ENCODE results near the gene HSF2BP.
A peak's percentile ranks its signal among the peaks of the same experiment; 100 is the strongest.

HSF2BP gene

DNA sequence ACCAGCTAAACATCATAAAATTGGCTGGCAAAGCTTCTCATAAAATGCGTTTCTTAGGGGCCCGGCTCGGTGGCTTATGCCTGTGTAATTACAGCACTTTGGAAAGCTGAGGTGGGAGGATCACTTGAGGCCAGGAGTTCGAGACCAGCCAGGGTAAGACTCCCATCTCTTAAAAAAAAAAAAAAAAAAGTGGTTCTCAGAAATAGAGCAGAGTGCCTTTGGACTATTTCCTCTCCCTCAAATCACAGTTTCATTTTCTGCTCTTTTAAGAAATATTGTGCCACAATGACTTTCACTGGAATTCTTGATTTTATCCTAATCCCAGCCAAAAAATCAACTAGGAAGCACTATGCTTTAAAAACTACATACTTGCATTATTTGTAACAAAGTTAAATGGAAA is 13.3 kb downstream of the HSF2BP start:
- DNase-seq (ENCODE audit: low read depth in 1 of 2, low spot score in 1 of 2): no peak
- Histone ChIP-seq H3K27ac (replicated peaks) (no peak overlapping the region), H3K4me3 (replicated peaks; ENCODE audit: insufficient read depth, low read length) (no peak overlapping the region), H3K27me3 (ENCODE audit: insufficient read depth, poor library complexity, severe bottlenecking) (no peaks in the 10 kb centered on the region)
- TF ChIP-seq, protein P1, sequence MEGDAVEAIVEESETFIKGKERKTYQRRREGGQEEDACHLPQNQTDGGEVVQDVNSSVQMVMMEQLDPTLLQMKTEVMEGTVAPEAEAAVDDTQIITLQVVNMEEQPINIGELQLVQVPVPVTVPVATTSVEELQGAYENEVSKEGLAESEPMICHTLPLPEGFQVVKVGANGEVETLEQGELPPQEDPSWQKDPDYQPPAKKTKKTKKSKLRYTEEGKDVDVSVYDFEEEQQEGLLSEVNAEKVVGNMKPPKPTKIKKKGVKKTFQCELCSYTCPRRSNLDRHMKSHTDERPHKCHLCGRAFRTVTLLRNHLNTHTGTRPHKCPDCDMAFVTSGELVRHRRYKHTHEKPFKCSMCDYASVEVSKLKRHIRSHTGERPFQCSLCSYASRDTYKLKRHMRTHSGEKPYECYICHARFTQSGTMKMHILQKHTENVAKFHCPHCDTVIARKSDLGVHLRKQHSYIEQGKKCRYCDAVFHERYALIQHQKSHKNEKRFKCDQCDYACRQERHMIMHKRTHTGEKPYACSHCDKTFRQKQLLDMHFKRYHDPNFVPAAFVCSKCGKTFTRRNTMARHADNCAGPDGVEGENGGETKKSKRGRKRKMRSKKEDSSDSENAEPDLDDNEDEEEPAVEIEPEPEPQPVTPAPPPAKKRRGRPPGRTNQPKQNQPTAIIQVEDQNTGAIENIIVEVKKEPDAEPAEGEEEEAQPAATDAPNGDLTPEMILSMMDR (IDR thresholded peaks at IDR 0.05; ENCODE audit: insufficient read depth, low read length): no peak
- TF ChIP-seq GABPA (IDR thresholded peaks at IDR 0.05; ENCODE audit: low read depth) (no peak), POLR2AphosphoS5 (IDR thresholded peaks at IDR 0.05; ENCODE audit: low read depth) (no peak), SPI1 (IDR thresholded peaks at IDR 0.05; ENCODE audit: borderline replicate concordance, low read depth) (no peak)
- TF ChIP-seq, protein P2, sequence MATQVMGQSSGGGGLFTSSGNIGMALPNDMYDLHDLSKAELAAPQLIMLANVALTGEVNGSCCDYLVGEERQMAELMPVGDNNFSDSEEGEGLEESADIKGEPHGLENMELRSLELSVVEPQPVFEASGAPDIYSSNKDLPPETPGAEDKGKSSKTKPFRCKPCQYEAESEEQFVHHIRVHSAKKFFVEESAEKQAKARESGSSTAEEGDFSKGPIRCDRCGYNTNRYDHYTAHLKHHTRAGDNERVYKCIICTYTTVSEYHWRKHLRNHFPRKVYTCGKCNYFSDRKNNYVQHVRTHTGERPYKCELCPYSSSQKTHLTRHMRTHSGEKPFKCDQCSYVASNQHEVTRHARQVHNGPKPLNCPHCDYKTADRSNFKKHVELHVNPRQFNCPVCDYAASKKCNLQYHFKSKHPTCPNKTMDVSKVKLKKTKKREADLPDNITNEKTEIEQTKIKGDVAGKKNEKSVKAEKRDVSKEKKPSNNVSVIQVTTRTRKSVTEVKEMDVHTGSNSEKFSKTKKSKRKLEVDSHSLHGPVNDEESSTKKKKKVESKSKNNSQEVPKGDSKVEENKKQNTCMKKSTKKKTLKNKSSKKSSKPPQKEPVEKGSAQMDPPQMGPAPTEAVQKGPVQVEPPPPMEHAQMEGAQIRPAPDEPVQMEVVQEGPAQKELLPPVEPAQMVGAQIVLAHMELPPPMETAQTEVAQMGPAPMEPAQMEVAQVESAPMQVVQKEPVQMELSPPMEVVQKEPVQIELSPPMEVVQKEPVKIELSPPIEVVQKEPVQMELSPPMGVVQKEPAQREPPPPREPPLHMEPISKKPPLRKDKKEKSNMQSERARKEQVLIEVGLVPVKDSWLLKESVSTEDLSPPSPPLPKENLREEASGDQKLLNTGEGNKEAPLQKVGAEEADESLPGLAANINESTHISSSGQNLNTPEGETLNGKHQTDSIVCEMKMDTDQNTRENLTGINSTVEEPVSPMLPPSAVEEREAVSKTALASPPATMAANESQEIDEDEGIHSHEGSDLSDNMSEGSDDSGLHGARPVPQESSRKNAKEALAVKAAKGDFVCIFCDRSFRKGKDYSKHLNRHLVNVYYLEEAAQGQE (IDR thresholded peaks at IDR 0.05; ENCODE audit: insufficient replicate concordance, low read depth): no peak

DNA sequence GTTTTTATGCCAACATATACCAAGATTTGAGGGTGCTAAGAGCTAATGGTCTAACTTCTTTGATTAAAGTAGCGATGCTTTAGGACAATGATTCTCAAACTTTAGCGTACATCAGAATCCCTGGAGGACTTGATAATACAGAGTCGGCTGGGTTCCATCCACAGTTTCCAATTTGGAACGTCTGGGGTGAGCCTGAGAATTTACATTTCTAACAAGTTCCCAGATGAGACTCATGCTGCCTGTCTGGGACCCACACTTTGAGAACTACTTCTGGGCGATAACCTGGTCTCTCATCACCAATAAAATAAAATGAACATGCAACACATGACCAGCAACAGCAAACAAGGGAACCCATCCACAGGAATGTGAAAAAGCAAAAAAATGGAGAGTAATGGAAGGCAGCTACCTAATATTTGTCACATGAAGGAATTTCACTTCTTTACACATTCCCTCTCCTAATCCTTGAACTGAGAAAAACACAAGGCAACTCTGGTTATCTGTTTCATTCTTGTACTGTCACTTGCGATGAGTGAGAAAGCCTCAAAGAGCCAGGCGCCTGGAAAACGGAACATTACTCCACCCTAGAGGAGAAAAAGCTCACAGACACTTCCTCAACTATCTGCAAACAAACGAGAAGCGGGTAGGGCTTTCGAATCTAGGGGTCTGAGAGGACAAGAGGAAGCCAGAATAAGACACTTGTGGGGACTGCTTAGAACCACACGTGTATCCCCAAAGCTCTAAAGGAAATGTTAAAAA is 14.0 kb downstream of the HSF2BP start:
- TF ChIP-seq, protein P1 (IDR thresholded peaks at IDR 0.05; ENCODE audit: insufficient read depth, low read length): peak; percentile 7
- peak; percentile 80 for TF ChIP-seq SPI1 (IDR thresholded peaks at IDR 0.05; ENCODE audit: borderline replicate concordance, low read depth)
- TF ChIP-seq GABPA (IDR thresholded peaks at IDR 0.05; ENCODE audit: low read depth): no peak
- DNase-seq (ENCODE audit: low read depth in 1 of 2, low spot score in 1 of 2): peak; percentile 38 to 85
- H3K27ac ChIP-seq (replicated peaks): no peak overlapping the region
- no peaks in the 10 kb centered on the region for H3K27me3 ChIP-seq (ENCODE audit: insufficient read depth, poor library complexity, severe bottlenecking)
- H3K4me3 ChIP-seq (replicated peaks; ENCODE audit: insufficient read depth, low read length): no peak overlapping the region

DNA sequence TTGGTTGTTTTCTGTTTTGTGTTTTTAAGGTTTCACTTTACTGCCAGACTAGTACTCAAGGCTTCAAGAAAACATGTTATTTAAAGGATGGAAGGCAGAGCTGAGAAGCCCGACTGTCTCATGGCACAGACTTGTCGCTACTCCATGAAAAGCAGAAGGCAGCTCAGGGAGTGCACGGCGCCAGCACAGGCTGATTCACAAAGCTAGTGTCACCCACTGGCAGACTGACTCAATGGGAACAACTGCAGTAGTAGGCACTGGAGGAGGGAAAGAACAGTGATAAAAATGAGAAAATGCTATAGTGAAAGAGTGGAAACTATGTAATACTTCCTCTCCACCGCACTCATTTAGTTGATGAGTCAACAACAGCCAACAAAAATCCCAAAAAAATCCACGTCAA is 14.7 kb downstream of the HSF2BP start:
- Histone ChIP-seq H3K27ac (replicated peaks) (no peak overlapping the region), H3K4me3 (replicated peaks; ENCODE audit: insufficient read depth, low read length) (no peak overlapping the region), H3K27me3 (ENCODE audit: insufficient read depth, poor library complexity, severe bottlenecking) (no peaks in the 10 kb centered on the region)
- TF ChIP-seq, protein P2 (IDR thresholded peaks at IDR 0.05; ENCODE audit: insufficient replicate concordance, low read depth): no peak
- TF ChIP-seq SPI1 (IDR thresholded peaks at IDR 0.05; ENCODE audit: borderline replicate concordance, low read depth) (no peak), GABPA (IDR thresholded peaks at IDR 0.05; ENCODE audit: low read depth) (no peak)
- TF ChIP-seq, protein P1 (IDR thresholded peaks at IDR 0.05; ENCODE audit: insufficient read depth, low read length): no peak
- no peak for DNase-seq (ENCODE audit: low read depth in 1 of 2, low spot score in 1 of 2)

DNA sequence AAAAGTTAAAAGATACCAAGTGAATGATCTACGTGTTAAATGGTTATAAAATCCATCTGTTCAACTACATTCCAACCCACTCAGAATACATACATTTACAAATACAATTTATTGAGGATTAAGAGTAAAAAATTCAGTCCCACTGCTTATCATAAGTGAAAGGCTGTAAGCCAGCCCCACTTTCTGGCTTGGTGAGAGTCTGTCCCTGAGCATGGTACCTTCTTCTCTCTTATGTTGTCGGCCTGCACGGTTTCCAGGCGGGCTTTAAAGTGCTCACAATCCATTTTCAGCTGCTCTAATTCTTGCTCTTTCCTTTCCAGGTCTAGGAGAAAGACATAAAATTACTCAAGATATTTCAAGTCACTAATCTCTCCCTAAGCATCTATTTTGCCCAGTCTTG is 15.2 kb downstream of the HSF2BP start:
- TF ChIP-seq, protein P2 (IDR thresholded peaks at IDR 0.05; ENCODE audit: insufficient replicate concordance, low read depth): no peak
- TF ChIP-seq, protein P1 (IDR thresholded peaks at IDR 0.05; ENCODE audit: insufficient read depth, low read length): no peak
- TF ChIP-seq GABPA (IDR thresholded peaks at IDR 0.05; ENCODE audit: low read depth) (no peak), POLR2AphosphoS5 (IDR thresholded peaks at IDR 0.05; ENCODE audit: low read depth) (no peak), SPI1 (IDR thresholded peaks at IDR 0.05; ENCODE audit: borderline replicate concordance, low read depth) (no peak)
- H3K27ac ChIP-seq (replicated peaks): no peak overlapping the region
- no peak overlapping the region for H3K4me3 ChIP-seq (replicated peaks; ENCODE audit: insufficient read depth, low read length)
- H3K27me3 ChIP-seq (ENCODE audit: insufficient read depth, poor library complexity, severe bottlenecking): no peaks in the 10 kb centered on the region
- DNase-seq (ENCODE audit: low read depth in 1 of 2, low spot score in 1 of 2): no peak

Measured in HL-60 (cell line).